HepG2 (cell line): ENCODE measurements around the gene NAA15. TPM values are rescaled to one million over a fixed set of nuclear protein-coding genes. Genes with fewer than 3 reads are reported as not detected.
A peak's percentile ranks its signal among the peaks of the same experiment; 100 is the strongest.

Experiments
- AGO2 ChIP-seq: fragments of 200-400 bp; formaldehyde crosslinking; optimal IDR thresholded peaks from 2 replicates; pipeline ENCODE3; 2017; ENCODE audit warnings: mild to moderate bottlenecking, low read depth, low read length, moderate library complexity
- ARNT ChIP-seq: fragments of 450-650 bp; IDR thresholded peaks from 2 replicates; pipeline ENCODE4 v1.6.1; 2017
- DR1 ChIP-seq: sonication (generic); formaldehyde crosslinking; IDR thresholded peaks from 2 replicates; pipeline ENCODE4 v1.8.0; 2021; ENCODE audit warnings: mild to moderate bottlenecking, missing genetic modification reagents, inconsistent platforms
- HDAC1 ChIP-seq: sonication (generic); formaldehyde crosslinking; IDR thresholded peaks from 2 replicates; pipeline ENCODE4 v1.5.1; 2020; ENCODE audit warnings: mild to moderate bottlenecking, missing genetic modification reagents
- HNRNPH1 ChIP-seq: fragments of 200-400 bp; formaldehyde crosslinking; optimal IDR thresholded peaks from 2 replicates; pipeline ENCODE3; 2017; ENCODE audit warnings: mild to moderate bottlenecking, low read depth, low read length
- LCORL ChIP-seq, 2 experiments: fragments of 450-650 bp in 1 of 2; sonication (generic) in 1 of 2; formaldehyde crosslinking in 1 of 2; IDR thresholded peaks; 2 replicates each; pipeline versions ENCODE4 v1.5.0 to v1.6.1; 2017 to 2020; ENCODE audit warnings: antibody characterized with exemption in 1 of 2, missing genetic modification reagents in 1 of 2
- MED13 ChIP-seq: sonication (generic); formaldehyde crosslinking; IDR thresholded peaks from 2 replicates; pipeline ENCODE4 v1.5.0; 2020; ENCODE audit warnings: missing genetic modification reagents
- NFE2 ChIP-seq: sonication (generic); formaldehyde crosslinking; IDR thresholded peaks from 2 replicates; pipeline ENCODE4 v1.4.0; 2020; ENCODE audit warnings: missing genetic modification reagents
- RFX3 ChIP-seq: IDR thresholded peaks from 2 replicates; pipeline ENCODE4 v1.6.1; 2016; ENCODE audit warnings: missing biosample characterization, missing genetic modification reagents
- SP5 ChIP-seq: IDR thresholded peaks from 2 replicates; pipeline ENCODE4 v1.6.1; 2016; ENCODE audit warnings: low read depth, borderline replicate concordance
- SRSF1 ChIP-seq: fragments of 200-400 bp; formaldehyde crosslinking; optimal IDR thresholded peaks from 2 replicates; pipeline ENCODE3; 2017; ENCODE audit warnings: mild to moderate bottlenecking, low read depth, low read length, moderate library complexity
- SRSF9 ChIP-seq: fragments of 200-400 bp; formaldehyde crosslinking; IDR thresholded peaks from 2 replicates; pipeline ENCODE4 v1.6.1; 2018; ENCODE audit warnings: borderline replicate concordance, mild to moderate bottlenecking, low read depth, low read length; ENCODE audit not compliant: insufficient read depth, poor library complexity, severe bottlenecking
- ZMAT3 ChIP-seq: sonication (generic); formaldehyde crosslinking; conservative IDR thresholded peaks from 2 replicates; pipeline ENCODE4 v1.7.0; 2021; ENCODE audit warnings: missing genetic modification reagents
- ZNF343 ChIP-seq: sonication (generic); formaldehyde crosslinking; IDR thresholded peaks from 2 replicates; pipeline ENCODE4 v1.4.0; 2020; ENCODE audit warnings: mild to moderate bottlenecking, missing genetic modification reagents
- ZNF547 ChIP-seq: sonication (generic); formaldehyde crosslinking; IDR thresholded peaks from 2 replicates; pipeline ENCODE4 v1.5.1; 2020; ENCODE audit warnings: mild to moderate bottlenecking, missing genetic modification reagents
- ZNF724P ChIP-seq: sonication (generic); formaldehyde crosslinking; IDR thresholded peaks from 2 replicates; pipeline ENCODE4 v1.8.0; 2022; ENCODE audit warnings: missing genetic modification reagents, borderline replicate concordance
- polyA plus RNA-seq, 8 experiments: library from polyadenylated mRNA; depleted of rRNA in 3 of 8; stranded (reverse) in 7 of 8; unstranded in 1 of 8; fragments of >200 nt; fragmentation: Illumina TruSeq in 4 of 8; extraction: Trizol in 4 of 8; gene quantifications; 2 replicates each; pipeline versions ENCODE4 v1.2.1 to v1.2.3, GENCODE V29; 2011 to 2016; ENCODE audit warnings: low read depth in 4 of 8, missing spikeins in 1 of 8, mixed read lengths in 1 of 8; ENCODE audit not compliant: insufficient read depth in 1 of 8
- total RNA-seq, 5 experiments: library from RNA; depleted of rRNA; stranded (reverse); fragments of >200 nt; fragmentation: Illumina TruSeq; extraction: Trizol; gene quantifications; 2 replicates each; pipeline ENCODE4 v1.2.3, GENCODE V29; 2016; ENCODE audit warnings: low read depth in 1 of 5
- TF ChIP-seq, protein P1 (sequence below): sonication (generic); formaldehyde crosslinking; conservative IDR thresholded peaks from 2 replicates; pipeline ENCODE4 v1.5.0; 2020; ENCODE audit warnings: missing genetic modification reagents
- TF ChIP-seq, protein P2 (sequence below): sonication (generic); formaldehyde crosslinking; IDR thresholded peaks from 2 replicates; pipeline ENCODE4 v1.5.0; 2020; ENCODE audit warnings: mild to moderate bottlenecking, missing genetic modification reagents
- TF ChIP-seq, protein P3 (sequence below): sonication (generic); formaldehyde crosslinking; IDR thresholded peaks from 2 replicates; pipeline ENCODE4 v1.8.0; 2022; ENCODE audit warnings: mild to moderate bottlenecking, missing genetic modification reagents; ENCODE audit not compliant: insufficient replicate concordance
- TF ChIP-seq, protein P4 (sequence below): sonication (generic); formaldehyde crosslinking; IDR thresholded peaks from 2 replicates; pipeline ENCODE4 v1.8.0; 2022; ENCODE audit warnings: low read depth, missing genetic modification reagents
- TF ChIP-seq, protein P5 (sequence below): sonication (generic); formaldehyde crosslinking; IDR thresholded peaks from 2 replicates; pipeline ENCODE4 v1.5.1; 2020; ENCODE audit warnings: missing genetic modification reagents, mild to moderate bottlenecking, borderline replicate concordance

The NAA15 gene
- total and polyA plus RNA-seq, 2 of the 13 experiments (the other 11 are each of a cell fraction or from before 2014, with no cell fraction given) = 6.2 to 50.2 TPM

DNA sequence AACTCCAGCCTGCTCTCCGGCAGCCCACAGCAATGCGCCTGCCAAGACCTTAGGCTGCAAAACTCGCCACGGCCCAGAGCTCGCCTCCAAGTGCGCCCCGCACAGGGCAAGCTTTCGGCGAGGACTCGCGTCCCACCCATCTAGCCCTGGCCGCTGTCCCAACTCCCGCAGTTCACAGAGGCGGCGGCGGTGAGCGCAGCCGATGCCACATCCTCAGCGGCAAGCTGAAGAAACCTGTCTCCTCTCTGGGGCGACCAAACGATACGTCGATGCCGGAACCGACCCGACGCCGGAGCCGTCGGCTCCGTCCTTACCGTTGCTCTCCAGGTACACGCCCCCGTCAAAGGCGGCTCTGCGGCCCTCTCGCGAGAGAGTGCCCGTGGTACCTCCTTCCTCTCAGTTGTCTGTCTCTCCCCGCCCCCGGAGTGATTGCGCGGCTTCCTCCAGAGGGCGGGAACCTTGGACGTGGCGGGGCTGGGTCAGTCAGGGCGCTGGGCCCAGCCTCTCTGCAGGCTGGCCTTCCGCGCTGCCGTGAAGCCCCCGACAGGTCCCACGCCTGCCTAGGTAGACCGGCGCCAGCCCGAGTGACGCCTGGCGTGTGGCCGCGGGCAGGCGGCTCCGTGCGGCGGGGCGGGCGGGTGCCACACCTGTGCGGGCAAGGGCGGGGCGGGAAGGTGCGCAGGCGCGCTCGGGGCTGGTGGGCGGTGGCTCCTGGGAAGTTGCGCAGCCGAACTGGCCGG is 152.2 kb downstream of the NAA15 start (continued):
- TF ChIP-seq, protein P1, sequence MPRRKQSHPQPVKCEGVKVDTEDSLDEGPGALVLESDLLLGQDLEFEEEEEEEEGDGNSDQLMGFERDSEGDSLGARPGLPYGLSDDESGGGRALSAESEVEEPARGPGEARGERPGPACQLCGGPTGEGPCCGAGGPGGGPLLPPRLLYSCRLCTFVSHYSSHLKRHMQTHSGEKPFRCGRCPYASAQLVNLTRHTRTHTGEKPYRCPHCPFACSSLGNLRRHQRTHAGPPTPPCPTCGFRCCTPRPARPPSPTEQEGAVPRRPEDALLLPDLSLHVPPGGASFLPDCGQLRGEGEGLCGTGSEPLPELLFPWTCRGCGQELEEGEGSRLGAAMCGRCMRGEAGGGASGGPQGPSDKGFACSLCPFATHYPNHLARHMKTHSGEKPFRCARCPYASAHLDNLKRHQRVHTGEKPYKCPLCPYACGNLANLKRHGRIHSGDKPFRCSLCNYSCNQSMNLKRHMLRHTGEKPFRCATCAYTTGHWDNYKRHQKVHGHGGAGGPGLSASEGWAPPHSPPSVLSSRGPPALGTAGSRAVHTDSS (CRISPR knock-in tag) = no peak
- TF ChIP-seq AGO2 = peak; percentile 85
- no peak for TF ChIP-seq SRSF9
- TF ChIP-seq ARNT = no peak
- peak; percentile 89 for TF ChIP-seq ZMAT3 (CRISPR knock-in tag)
- peak; percentile 50; the same call in 1 of the 2 replicates for TF ChIP-seq SP5 (CRISPR knock-in tag)
- TF ChIP-seq HNRNPH1 = peak; percentile 25
- no peak for TF ChIP-seq NFE2
- TF ChIP-seq RFX3 (CRISPR knock-in tag) = no peak
- TF ChIP-seq, protein P2, sequence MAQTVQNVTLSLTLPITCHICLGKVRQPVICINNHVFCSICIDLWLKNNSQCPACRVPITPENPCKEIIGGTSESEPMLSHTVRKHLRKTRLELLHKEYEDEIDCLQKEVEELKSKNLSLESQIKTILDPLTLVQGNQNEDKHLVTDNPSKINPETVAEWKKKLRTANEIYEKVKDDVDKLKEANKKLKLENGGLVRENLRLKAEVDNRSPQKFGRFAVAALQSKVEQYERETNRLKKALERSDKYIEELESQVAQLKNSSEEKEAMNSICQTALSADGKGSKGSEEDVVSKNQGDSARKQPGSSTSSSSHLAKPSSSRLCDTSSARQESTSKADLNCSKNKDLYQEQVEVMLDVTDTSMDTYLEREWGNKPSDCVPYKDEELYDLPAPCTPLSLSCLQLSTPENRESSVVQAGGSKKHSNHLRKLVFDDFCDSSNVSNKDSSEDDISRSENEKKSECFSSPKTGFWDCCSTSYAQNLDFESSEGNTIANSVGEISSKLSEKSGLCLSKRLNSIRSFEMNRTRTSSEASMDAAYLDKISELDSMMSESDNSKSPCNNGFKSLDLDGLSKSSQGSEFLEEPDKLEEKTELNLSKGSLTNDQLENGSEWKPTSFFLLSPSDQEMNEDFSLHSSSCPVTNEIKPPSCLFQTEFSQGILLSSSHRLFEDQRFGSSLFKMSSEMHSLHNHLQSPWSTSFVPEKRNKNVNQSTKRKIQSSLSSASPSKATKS (CRISPR knock-in tag) = no peak
- TF ChIP-seq, protein P3, sequence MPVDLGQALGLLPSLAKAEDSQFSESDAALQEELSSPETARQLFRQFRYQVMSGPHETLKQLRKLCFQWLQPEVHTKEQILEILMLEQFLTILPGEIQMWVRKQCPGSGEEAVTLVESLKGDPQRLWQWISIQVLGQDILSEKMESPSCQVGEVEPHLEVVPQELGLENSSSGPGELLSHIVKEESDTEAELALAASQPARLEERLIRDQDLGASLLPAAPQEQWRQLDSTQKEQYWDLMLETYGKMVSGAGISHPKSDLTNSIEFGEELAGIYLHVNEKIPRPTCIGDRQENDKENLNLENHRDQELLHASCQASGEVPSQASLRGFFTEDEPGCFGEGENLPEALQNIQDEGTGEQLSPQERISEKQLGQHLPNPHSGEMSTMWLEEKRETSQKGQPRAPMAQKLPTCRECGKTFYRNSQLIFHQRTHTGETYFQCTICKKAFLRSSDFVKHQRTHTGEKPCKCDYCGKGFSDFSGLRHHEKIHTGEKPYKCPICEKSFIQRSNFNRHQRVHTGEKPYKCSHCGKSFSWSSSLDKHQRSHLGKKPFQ (CRISPR knock-in tag) = no peak
- TF ChIP-seq, protein P4, sequence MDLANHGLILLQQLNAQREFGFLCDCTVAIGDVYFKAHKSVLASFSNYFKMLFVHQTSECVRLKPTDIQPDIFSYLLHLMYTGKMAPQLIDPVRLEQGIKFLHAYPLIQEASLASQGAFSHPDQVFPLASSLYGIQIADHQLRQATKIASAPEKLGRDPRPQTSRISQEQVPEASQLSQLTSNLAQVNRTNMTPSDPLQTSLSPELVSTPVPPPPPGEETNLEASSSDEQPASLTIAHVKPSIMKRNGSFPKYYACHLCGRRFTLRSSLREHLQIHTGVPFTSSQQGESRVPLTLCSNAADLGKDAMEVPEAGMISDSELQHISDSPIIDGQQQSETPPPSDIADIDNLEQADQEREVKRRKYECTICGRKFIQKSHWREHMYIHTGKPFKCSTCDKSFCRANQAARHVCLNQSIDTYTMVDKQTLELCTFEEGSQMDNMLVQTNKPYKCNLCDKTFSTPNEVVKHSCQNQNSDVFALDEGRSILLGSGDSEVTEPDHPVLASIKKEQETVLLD = peak; percentile 75
- TF ChIP-seq ZNF724P = 0 out of 2 replicates have a peak, but pooled peaks have one; percentile 24
- TF ChIP-seq MED13 (CRISPR knock-in tag) = no peak
- TF ChIP-seq DR1 (CRISPR knock-in tag) = peak; percentile 80; the same call in 1 of the 2 replicates
- TF ChIP-seq ZNF547 = peak; percentile 84
- no peak for TF ChIP-seq LCORL (IDR thresholded peaks at IDR 0.05)
- no peak for TF ChIP-seq LCORL (CRISPR knock-in tag; IDR thresholded peaks at IDR 0.05)
- TF ChIP-seq ZNF343 (CRISPR knock-in tag) = no peak; the same call in 1 of the 2 replicates
- TF ChIP-seq, protein P5, sequence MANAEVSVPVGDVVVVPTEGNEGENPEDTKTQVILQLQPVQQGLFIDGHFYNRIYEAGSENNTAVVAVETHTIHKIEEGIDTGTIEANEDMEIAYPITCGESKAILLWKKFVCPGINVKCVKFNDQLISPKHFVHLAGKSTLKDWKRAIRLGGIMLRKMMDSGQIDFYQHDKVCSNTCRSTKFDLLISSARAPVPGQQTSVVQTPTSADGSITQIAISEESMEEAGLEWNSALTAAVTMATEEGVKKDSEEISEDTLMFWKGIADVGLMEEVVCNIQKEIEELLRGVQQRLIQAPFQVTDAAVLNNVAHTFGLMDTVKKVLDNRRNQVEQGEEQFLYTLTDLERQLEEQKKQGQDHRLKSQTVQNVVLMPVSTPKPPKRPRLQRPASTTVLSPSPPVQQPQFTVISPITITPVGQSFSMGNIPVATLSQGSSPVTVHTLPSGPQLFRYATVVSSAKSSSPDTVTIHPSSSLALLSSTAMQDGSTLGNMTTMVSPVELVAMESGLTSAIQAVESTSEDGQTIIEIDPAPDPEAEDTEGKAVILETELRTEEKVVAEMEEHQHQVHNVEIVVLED = peak; percentile 84
- peak; percentile 46 for TF ChIP-seq SRSF1
- TF ChIP-seq HDAC1 (CRISPR knock-in tag) = peak; percentile 78
